GM21515 (cell line): ENCODE results near the gene CFAP299.
"Not testable (repeated sequence)": the region's sequence is repeated elsewhere in the genome, so short reads cannot be mapped to it uniquely, and the experiment has no call there.

ENCODE experiments used
- ATAC-seq: cut with Tn5 transposase; IDR thresholded peaks from one replicate; pipeline ENCODE4 v1.9.1; 2021; ENCODE audit not compliant: unreplicated experiment

Gene CFAP299

DNA sequence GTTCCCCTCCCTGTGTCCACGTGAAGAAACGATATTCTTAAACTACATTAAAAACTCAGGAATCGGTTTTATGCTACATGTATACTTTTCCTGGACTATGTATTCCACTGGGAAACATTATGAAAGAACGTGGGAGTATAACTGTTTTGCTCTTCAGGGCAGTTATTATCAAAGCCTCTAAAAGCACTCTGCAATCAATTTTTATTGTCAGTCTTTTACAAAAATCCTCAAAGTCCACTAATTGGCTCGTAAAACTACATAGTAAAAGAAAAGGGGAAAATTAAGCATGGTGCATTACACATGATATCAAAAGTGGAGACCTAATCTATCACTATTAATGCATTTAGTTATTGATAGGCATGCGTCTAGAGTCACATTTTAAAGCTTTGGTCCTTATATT, 11.4 kb upstream of the CFAP299 start:
- ATAC-seq = no peak

DNA sequence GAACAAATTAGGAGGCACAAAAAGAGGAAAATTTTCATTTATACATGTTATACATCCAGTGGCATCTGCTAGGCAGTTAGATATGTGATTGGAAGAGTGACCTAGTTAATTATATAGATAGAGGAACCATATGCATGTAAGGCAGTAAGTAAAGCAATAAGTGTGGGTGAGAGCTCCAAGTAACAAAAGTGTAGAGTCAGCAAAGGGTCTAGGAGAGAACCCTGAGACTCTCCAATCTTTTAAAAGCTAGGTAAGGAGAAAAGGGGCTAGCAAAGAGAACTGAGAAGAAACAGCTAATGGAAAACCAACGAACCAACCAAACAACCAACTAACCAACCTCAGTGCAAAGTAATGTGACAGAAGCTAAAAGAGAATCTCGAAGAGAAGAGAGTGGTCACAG, 3.8 kb upstream of the CFAP299 start:
- ATAC-seq = no peak

DNA sequence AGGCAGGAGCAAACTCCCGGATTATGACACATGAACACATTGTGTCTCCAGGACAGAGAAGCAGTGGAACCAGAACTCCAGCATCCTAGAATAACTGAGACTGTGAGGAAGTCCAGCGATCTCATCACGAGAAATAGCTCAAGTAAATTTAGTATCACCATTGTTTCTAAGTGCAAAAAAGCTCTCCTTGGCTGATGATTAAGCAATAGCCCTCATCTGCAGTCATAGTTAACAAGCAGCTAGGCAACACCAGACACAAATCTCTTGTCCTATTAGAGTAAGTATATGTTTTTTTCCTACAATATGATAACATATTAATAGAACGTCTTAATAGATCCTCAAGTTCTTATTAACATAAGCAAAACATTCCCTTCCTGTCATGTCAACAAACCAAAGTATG, 2.4 kb upstream of the CFAP299 start:
- ATAC-seq = no peak

DNA sequence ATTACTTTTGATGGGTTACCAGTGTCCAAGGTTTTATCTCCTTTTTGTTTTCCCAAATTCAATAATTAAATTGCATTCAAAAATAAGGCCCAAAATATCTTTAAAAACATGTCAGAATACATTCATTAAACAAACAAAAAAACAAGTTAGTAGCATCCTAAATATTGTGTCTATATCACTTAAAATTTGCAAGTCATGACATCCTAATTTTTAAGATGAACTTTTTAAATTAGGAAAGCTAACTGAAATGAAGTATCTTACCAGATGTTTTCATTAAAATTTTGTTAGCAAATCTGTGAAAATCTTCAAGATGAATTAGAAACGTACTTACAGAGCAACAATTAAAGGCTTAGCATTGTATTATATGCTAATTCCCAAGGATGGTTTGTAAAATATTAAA, 962 bp upstream of the CFAP299 start:
- ATAC-seq = no peak

DNA sequence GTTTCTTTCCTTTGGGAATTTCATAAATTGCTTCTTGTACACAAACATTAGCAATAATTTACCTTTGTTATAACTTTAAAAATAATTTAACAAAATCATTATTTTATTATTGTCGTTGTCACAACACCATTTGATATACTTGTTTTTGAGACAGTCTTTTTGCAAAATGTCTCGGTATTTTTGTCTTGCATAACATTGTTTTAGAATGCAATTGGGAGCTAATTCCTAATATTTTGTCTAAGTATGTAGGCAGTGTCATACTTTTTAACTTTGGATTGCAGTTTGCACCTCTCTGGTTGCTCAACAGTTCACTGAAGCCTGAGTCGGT, 340 bp upstream of the CFAP299 start:
- ATAC-seq = no peak

DNA sequence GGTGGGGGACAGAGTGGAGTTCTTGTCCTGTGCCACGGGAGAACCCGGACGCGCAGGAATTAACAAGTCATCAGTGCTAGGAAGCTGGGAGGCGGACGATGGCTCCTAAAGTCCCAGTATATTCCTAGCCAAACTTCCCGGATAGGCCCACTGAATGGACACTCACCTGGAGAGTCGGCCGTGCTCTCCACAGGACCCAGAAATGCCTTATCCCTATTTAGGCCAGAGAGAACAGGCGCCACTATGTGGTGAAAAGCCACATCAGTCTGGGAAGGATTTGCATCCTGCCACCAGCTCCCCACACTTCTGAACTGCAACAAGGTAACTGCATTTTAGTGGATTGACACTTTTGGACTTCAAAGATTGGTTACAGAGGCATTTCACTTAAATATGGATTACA, 1.1 kb downstream of the CFAP299 start:
- no peak for ATAC-seq

DNA sequence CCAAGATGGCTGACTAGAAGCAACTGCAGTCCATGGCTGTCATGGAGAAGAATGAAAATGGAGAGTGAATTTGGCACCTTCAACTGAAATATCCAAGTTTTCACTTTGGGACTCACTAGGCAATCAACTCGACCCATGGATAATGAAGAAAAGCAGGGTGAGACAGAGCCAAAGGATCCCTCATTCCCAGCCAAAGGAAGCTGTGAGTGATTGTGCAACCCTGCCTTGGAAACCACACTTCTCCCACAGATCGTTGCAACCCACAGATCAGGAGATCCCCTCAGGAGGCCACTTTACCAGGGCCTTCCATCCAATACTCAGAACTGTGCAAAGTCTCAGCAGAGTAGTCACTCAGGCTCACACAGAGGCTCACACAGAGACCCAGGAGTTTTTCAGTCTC, 4.5 kb downstream of the CFAP299 start:
- no peak for ATAC-seq

DNA sequence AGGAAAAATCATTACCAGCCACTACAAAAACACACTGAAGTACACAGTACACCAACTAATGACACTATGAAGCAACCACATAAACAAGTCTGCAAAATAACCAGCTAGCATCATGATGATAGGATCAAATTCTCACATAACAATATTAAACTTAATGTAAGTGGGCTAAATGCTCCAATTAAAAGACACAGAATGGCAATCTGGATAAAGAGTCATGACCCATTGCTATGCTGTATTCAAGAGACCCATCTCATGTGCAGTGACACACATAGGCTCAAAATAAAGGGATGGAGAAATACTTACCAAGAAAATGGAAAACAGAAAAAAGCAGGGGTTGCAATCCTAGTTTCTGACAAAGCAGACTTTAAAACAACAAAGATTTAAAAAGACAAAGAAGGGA, 7.2 kb downstream of the CFAP299 start:
- ATAC-seq = not testable (repeated sequence)

DNA sequence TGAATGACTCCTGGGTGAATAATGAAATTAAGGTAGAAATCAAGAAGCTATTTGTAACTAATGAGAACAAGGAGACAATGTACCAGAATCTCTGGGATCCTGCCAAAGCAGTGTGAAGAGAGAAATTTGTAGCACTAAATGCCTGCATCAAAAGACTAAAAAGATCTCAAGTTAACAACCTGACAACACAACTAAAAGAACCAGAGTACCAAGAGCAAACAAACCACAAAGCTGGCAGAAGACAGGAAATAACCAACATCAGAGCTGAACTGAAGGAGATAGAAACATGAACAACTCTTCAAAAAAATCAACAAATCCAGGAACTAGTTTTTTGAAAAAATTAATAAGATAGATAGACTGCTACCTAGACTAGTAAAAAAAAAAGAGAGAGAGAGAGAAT, 8.4 kb downstream of the CFAP299 start:
- no peak for ATAC-seq

DNA sequence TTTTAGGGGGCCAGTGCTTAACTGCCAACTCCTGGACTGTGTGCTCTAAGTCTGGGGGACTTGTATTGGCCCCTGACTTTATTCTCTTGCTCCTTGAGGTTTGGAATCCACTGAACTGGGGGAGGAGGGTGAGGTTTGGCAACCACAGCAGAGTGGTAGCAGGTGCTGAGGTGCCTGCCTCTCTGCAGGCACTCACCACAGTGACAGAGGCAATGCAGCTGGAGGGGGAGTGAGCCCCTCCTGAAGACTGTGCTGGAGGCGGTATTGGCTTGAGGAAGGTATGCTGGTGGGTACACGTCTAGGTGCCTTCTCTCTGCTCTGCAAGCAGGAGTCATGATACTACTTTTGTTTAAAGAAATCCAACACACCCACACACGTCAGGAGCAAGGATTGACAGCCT, 24.6 kb downstream of the CFAP299 start:
- ATAC-seq = no peak

DNA sequence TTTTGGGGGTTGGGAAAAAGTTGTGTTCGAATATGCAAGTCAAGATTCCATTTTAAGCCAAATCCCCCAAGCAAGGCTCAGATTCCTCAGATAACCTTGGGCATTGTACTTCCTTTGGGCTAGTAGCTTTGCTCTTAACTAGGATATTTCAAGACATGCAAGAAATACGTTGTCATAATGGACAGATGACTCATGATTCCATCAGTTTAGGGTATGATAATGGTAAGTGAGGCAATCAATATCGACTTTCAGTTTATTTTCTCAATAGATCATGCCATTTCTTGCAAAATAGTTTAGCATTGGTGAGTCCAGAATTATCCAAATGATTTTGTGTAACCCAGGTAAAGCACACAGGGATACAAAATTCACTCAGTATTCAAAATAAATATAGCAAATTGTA, 25.4 kb downstream of the CFAP299 start:
- ATAC-seq = no peak

DNA sequence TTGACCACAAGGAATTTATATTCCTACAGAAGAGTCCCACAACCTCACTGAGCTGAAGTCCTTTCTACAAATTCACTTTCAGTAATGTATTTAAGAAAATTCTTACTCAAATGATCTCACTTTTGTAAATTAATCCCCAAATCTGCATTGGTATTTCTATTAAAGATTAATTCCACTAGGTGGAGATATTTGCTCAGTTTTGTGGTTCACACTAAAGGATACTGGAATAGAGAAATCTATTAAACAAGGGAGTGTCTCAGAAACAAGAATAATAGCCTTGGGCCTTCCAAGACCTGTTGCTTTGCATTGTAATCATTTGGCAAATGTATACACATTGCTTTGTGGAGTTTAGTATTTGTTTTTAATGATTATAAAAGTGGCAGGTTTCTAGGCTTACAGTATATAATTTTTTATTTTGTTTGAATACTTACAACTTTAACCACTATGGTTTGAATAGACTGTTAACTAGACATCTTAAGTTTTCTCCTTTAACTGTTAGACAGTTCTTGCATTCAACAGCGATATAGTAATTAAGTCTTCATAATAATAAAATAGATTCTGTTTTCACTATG, 25.9 kb downstream of the CFAP299 start:
- no peak for ATAC-seq

DNA sequence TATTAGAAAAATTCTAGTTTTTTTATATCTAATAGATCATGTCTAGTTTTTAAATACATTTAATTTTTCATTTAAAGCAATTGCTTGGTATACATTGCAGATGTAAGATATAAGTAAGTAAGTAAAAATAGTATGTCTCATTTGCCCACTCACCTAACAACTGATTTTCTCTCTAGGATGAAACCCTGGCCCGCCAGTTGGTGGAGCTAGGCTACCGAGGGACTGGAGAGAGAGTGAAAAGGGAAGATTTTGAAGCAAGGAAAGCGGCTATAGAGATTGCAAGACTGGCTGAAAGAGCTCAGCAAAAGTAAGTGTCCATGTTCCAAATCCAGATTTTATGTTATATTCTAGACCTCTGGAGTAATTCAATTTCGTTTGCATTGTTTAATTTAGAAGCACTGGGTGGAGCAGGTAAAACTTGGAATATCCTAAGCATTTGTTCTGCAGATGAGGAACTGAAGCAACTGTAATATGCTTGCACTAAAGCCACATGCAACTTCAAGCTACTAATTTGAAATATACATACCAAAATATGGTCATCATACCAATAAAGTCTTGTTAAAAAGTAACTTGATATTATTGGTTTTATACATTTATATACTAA, 27.1 kb downstream of the CFAP299 start:
- ATAC-seq = no peak

DNA sequence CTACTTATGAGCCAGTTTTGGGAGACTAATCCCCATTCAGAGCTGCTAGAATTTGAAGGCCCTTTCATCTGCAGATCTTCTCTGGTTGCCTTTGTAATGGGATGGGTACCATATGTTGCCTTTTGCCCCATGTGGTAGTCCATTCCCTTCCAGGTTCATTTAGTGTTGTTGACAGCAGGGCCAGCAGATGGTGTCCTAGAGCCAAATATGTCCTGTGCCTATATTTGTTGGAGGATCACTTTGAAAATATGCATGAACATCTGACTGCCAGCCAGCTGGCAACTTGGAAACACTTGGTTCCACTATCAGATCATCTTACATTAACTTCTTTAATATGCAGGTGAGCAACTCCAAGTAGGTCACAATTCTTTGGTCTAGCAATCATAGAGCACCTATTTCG, 30.4 kb downstream of the CFAP299 start:
- peak; percentile 80 for ATAC-seq

DNA sequence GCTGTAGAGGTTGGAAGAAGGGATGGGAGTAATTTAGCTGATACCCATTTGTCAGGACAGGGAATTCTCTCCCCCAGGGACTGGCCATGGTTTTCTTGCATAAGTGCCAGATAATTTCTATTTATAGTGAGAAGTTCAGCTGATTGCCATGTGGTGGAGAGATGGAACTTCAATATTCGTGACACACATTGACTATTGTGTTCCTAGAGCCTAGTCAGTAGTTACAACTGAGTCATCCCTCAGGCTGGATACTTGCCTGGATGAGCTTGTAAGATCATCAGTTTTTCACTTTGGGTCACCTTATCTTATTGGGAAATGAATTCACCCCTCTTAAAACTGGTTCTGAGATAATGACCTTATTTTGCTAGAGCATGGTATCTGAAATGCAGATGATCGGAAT, 32.2 kb downstream of the CFAP299 start:
- no peak for ATAC-seq

DNA sequence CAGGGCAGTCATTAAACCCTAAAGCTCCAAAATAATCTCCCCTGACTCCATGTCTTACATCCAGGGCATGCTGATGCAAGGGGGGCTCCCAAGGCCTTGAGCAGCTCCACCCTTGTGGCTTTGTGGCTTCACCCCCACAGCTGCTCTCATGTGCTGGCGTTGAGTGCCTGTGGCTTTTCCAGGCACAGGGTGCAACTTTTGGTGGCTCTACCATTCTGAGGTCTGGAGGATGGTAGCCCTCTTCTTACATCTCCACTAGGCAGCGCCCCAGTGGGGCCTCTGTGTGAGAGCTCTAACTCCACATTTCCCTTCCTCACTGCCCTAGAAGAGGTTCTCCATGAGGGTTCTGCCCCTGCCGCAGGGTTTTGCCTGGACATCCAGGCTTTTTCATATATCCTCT, 35.1 kb downstream of the CFAP299 start:
- no peak for ATAC-seq

DNA sequence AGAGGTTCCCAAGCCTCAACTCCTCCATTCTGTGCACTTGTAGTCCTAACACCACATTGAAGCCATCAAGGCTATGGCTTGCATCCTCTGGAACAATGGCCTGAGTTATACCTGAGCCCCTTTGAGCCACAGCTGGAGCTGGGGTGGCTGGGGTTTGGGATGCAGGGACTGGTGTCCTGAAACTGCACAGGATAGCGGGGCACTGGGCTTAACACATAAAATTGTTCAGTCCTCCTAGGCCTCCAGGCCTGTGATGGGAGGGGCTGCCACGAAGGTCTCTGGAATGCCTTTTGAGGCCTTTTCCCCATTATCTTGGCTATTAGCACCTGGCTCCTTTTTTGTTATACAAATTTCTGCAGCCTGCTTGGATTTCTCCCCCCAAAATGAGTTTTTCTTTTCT, 35.5 kb downstream of the CFAP299 start:
- no peak for ATAC-seq

DNA sequence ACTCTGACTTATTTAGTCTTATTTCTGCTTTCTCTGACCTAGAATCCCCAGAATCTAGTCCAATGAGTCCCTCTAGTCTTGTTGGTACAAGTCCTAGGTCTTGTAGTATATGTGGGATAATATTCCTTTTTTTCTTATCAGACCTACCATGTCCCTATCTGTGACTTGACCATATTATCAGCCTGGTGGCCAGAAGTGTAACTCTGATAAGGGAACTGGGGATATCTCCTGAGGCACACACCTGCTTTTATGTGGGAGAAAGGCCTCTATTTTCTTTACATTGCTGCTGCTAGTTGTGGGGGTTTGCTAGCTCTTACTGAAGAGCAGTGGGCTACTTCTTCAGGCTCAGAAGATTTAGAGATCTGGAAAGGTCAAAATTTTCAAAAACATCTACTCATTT, 38.6 kb downstream of the CFAP299 start:
- no peak for ATAC-seq

DNA sequence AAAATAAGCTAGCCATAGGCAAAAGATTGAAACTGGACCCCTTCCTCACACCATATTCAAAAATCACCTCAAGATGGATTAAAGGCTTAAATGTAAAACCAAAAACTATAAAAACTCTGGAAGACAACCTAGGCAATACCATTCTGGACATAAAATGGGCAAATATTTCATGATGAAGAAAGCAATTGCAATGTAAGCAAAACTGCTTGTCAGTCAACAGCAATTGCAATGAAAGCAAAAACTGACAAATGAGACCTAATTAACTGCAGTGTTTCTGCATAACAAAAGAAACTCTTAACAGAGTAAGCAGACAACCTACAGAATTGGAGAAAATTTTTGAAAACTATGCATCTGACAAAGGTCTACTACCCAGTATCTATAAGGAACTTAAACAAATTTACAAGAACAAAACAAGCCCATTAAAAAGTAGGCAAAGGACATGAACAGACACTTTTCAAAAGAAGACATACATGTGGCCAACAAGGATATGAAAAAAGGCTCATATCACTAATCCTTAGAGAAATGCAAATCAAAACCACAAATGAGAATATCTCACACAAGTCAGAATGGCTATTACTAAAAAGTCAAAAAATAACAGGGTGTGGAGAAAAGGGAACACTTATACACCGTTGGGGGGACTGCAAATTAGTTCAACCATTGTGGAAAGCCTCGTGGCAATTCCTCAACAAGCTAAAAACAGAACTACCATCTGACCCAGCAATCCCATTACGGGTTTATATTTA, 46.7 kb downstream of the CFAP299 start:
- ATAC-seq = no peak

DNA sequence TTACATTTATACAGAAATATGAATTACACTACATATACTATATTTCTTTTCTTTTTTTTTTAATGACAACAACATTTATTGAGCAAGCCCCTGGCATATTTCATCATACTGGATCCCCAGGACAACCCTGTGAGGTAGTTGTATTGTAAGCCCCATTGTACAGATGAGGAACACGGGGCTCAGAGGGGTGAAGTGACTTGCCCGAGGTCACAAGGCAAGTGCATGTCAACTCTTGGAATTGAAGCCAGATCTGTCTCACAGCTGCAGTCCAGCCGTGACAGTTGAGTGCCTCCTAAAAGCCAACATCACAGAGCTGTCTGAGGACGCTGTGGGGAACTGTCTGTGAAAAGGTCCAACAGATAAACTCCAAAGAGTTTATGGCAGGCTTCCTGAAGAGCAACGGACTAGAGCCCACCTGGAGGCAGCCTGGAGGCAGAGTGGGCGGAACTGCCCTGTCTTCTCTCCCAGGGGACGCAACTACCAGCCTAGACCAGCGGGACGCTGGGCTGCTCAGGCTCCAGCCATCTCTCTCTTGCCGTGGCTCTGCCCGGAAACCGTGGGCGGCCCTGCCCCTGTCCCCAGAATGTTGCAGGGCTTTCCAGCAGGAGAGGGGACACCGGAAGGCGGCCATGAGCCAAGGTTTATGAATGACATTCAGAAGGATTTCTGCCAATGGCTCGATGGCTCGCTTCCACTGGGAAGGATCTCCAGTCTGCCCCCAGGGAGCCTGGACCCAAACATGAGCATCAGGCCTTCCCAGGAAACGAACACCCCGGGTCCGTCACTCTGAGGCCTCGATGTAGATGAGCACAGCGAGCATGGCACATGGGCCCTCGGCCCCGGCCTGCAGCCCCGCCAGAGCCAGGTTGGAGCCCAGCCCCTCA, 50.1 kb downstream of the CFAP299 start:
- no peak for ATAC-seq

DNA sequence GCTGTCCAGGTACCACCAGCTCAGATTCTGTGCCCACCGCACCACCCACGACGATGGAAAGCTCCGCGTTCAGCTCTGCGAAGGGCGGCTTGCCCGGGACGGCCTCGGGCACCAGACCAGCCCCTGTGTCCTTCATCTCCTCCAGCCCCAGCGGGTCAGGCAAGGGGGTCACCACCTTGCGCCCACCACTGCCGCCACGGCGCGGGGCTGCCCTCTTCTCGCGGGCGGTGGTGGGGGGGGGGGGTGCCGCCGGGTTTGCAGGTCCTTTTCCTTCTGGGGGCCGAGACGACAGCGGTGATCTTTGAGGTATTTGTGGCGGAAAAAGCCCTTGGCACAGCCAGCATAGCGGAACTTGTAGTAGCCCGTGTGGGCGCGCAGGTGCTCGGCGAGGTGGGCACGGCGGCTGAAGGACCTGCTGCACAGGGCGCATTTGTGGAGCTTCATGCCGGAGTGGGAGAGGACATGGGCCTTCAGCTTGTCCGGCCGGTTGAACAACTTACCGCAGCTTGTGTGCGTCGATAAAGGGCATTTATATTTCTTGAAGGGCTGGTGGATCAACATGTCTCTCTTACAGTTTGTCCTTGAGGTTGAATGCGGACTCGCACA, 50.9 kb downstream of the CFAP299 start:
- no peak for ATAC-seq
